Coronary artery (tissue), 2 donors: ENCODE data around the gene SHROOM2.

Experiments used
- DNase-seq: peaks from one replicate; pipeline ENCODE4 v3.0.0-alpha.2; 2017; ENCODE audit warnings: low spot score
- H3K27ac ChIP-seq, 2 donors: fragments of 200-600 bp; sonication (generic); one replicate each; pipeline ENCODE4 v1.5.1; 2016 to 2019
- H3K4me3 ChIP-seq: fragments of 200-600 bp; sonication (generic); 2 replicates; pipeline ENCODE4 v1.5.1; 2016; ENCODE audit warnings: mild to moderate bottlenecking, moderate library complexity
- CTCF ChIP-seq: fragments of 200-600 bp; sonication (generic); IDR thresholded peaks from one replicate; pipeline ENCODE4 v1.5.1; 2019; ENCODE audit warnings: antibody characterized with exemption

The SHROOM2 gene

GRCh38 chrX:9919632-9920172 lies 133.5 kb downstream of the SHROOM2 start:
- no peak for TF ChIP-seq CTCF
- Histone ChIP-seq H3K4me3 (no peak overlapping the region), H3K27ac (no peak overlapping the region)
- DNase-seq: no peak

- DNase-seq: no peak
- no peak for TF ChIP-seq CTCF
- no peak overlapping the region for H3K27ac ChIP-seq
Measured at GRCh38 chrX:9921407-9921806, 135.2 kb downstream of the SHROOM2 start.

GRCh38 chrX:9923357-9923756 lies 137.1 kb downstream of the SHROOM2 start:
- no peak for DNase-seq
- H3K4me3 ChIP-seq: no peak overlapping the region
- H3K27ac ChIP-seq: no peak overlapping the region
- TF ChIP-seq CTCF: no peak

More at GRCh38 chrX:9921407-9921806, 135.2 kb downstream of the SHROOM2 start:
- H3K4me3 ChIP-seq: no peak overlapping the region

GRCh38 chrX:9926002-9926401 lies 139.8 kb downstream of the SHROOM2 start:
- no peak overlapping the region for H3K27ac ChIP-seq
- no peak overlapping the region for H3K4me3 ChIP-seq
- DNase-seq: no peak
- no peak for TF ChIP-seq CTCF

GRCh38 chrX:9927698-9928482 lies 141.7 kb downstream of the SHROOM2 start:
- no peak for TF ChIP-seq CTCF
- H3K4me3 ChIP-seq: no peak overlapping the region
- no peak overlapping the region for H3K27ac ChIP-seq
- no peak for DNase-seq

- Histone ChIP-seq H3K4me3 (no peak overlapping the region), H3K27ac (no peak overlapping the region)
- TF ChIP-seq CTCF: no peak
- DNase-seq: no peak
Measured at GRCh38 chrX:9935436-9935835, 149.2 kb downstream of the SHROOM2 start.

- H3K27ac ChIP-seq: no peak overlapping the region
- no peak overlapping the region for H3K4me3 ChIP-seq
- TF ChIP-seq CTCF: no peak
- DNase-seq: no peak
Measured at GRCh38 chrX:9937761-9938160, 151.5 kb downstream of the SHROOM2 start.
